Colonic mucosa (tissue), 4 donors: ENCODE results near the gene TASP1. TPM values are rescaled to one million over a fixed set of nuclear protein-coding genes. Genes with fewer than 3 reads are reported as not detected.

ENCODE experiments used
- DNase-seq: peaks from one replicate; pipeline ENCODE4 v3.0.0-alpha.2; 2020
- H3K27ac ChIP-seq: fragments of 200-600 bp; one replicate; pipeline ENCODE4 v1.8.0; 2021
- H3K27me3 ChIP-seq: fragments of 200-600 bp; one replicate; pipeline ENCODE4 v1.8.0; 2021
- H3K36me3 ChIP-seq: fragments of 200-600 bp; one replicate; pipeline ENCODE4 v1.8.0; 2021
- H3K4me1 ChIP-seq: fragments of 200-600 bp; one replicate; pipeline ENCODE4 v1.8.0; 2021; ENCODE audit warnings: mild to moderate bottlenecking
- H3K4me3 ChIP-seq: fragments of 200-600 bp; one replicate; pipeline ENCODE4 v1.8.0; 2021
- H3K9ac ChIP-seq, 2 donors: one replicate each; pipeline ENCODE4 v1.7.0; 2013; ENCODE audit warnings: control low read depth in 2 of 2, low read depth in 2 of 2, low read length in 2 of 2
- H3K9me3 ChIP-seq: fragments of 200-600 bp; one replicate; pipeline ENCODE4 v1.8.0; 2021
- intact Hi-C: fragments of 100-400 bp; cut with DNase I; formaldehyde crosslinking; loops from one replicate; pipeline ENCODE4 v1.14.1; 2022
- total RNA-seq, 2 donors: library from RNA; stranded (reverse); fragmentation: NEBNext Ultra II Directional in 1 of 2; extraction: Animal tissue kit (Norgen Biotek cat#: 25700) in 1 of 2; gene quantifications; one replicate each; pipeline ENCODE4 v1.2.1, GENCODE V29; 2021
- TF ChIP-seq, protein P1 (sequence below): fragments of 200-600 bp; IDR thresholded peaks from one replicate; pipeline ENCODE4 v1.8.0; 2022; ENCODE audit warnings: antibody characterized with exemption, mild to moderate bottlenecking
- donor health status: healthy.
- donor health status: DM: no; HTN: no; CAD: no.
- donor health status: DM: no; HTN: no; CAD: no.

Gene TASP1
- total RNA-seq, 2 donors from 2014 or later = 9.4 to 12.6 TPM

GRCh38 chr20:13681248-13682125 is 42.8 kb upstream of the TASP1 start:
- H3K27ac ChIP-seq = no peak overlapping the region
- peak; percentile 29 for DNase-seq
- H3K4me1 ChIP-seq = no peaks in the 10 kb centered on the region
- H3K27me3 ChIP-seq = no peaks in the 10 kb centered on the region
- no peak overlapping the region for H3K9ac ChIP-seq
- no peaks in the 10 kb centered on the region for H3K36me3 ChIP-seq
- TF ChIP-seq, protein P1, sequence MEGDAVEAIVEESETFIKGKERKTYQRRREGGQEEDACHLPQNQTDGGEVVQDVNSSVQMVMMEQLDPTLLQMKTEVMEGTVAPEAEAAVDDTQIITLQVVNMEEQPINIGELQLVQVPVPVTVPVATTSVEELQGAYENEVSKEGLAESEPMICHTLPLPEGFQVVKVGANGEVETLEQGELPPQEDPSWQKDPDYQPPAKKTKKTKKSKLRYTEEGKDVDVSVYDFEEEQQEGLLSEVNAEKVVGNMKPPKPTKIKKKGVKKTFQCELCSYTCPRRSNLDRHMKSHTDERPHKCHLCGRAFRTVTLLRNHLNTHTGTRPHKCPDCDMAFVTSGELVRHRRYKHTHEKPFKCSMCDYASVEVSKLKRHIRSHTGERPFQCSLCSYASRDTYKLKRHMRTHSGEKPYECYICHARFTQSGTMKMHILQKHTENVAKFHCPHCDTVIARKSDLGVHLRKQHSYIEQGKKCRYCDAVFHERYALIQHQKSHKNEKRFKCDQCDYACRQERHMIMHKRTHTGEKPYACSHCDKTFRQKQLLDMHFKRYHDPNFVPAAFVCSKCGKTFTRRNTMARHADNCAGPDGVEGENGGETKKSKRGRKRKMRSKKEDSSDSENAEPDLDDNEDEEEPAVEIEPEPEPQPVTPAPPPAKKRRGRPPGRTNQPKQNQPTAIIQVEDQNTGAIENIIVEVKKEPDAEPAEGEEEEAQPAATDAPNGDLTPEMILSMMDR = no peak
- H3K4me3 ChIP-seq = no peak overlapping the region
- intact Hi-C loops = no loop called here
- no peaks in the 10 kb centered on the region for H3K9me3 ChIP-seq

DNA sequence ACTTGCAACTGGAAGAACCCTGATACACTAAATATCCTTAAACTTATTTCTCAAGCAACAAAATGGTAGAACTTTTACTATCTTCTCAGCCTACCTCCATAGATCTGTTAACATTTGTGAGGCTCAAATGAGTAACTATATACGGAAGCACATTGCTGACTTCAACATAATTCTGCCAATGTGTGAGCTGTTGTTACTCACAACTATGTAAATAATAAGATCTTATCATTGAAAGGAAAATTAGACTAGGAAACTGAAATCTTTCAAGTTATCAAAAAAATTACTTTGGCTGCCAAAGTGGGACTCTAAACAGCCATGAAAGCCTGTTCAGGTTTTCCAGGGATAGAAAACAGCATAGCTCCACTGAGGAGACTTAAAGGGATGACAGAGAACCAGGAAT is 40.2 kb upstream of the TASP1 start:
- no peak for DNase-seq
- H3K27me3 ChIP-seq = no peaks in the 10 kb centered on the region
- no peaks in the 10 kb centered on the region for H3K9me3 ChIP-seq
- H3K4me3 ChIP-seq = no peak overlapping the region
- no peaks in the 10 kb centered on the region for H3K4me1 ChIP-seq
- H3K27ac ChIP-seq = no peak overlapping the region
- no peak overlapping the region for H3K9ac ChIP-seq
- intact Hi-C loops = no loop called here
- TF ChIP-seq, protein P1 = no peak
- no peaks in the 10 kb centered on the region for H3K36me3 ChIP-seq

DNA sequence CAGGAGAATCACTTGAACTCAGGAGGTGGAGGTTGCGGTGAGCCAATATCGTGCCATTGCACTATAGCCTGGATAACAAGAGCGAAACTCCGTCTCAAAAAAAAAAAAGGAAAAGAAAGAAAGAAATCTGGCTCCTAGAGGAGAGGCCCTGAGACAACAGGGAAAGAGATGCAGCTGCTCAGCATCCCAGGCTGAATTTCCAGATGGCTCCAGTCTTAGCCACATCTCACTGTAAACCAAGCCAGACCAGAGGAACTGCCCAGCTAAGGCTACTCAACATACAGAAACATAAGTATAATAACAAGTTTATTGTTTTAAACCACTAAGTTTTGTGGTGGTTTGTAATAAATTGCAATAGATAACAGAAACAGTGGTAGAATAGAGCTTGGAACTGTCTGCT is 38.5 kb upstream of the TASP1 start:
- Histone ChIP-seq H3K27me3 (no peaks in the 10 kb centered on the region), H3K36me3 (no peaks in the 10 kb centered on the region), H3K4me1 (no peaks in the 10 kb centered on the region), H3K9me3 (no peaks in the 10 kb centered on the region), H3K4me3 (no peak overlapping the region), H3K27ac (no peak overlapping the region), H3K9ac (no peak overlapping the region)
- intact Hi-C loops = no loop called here
- TF ChIP-seq, protein P1 = no peak
- no peak for DNase-seq

GRCh38 chr20:13676682-13677081 is 38.0 kb upstream of the TASP1 start:
- intact Hi-C loops = no loop called here
- TF ChIP-seq, protein P1 = no peak
- no peaks in the 10 kb centered on the region for H3K4me1 ChIP-seq
- no peak for DNase-seq
- H3K9ac ChIP-seq = no peak overlapping the region
- no peak overlapping the region for H3K4me3 ChIP-seq
- no peaks in the 10 kb centered on the region for H3K36me3 ChIP-seq
- H3K27me3 ChIP-seq = no peaks in the 10 kb centered on the region
- no peak overlapping the region for H3K27ac ChIP-seq
- no peaks in the 10 kb centered on the region for H3K9me3 ChIP-seq

GRCh38 chr20:13672690-13673089 is 34.0 kb upstream of the TASP1 start:
- Histone ChIP-seq H3K9ac (no peak overlapping the region), H3K27me3 (no peaks in the 10 kb centered on the region), H3K4me1 (no peaks in the 10 kb centered on the region), H3K27ac (no peak overlapping the region), H3K4me3 (no peak overlapping the region), H3K36me3 (no peaks in the 10 kb centered on the region), H3K9me3 (no peaks in the 10 kb centered on the region)
- no peak for DNase-seq
- intact Hi-C loops = no loop called here
- TF ChIP-seq, protein P1 = no peak
